Neural cell (in vitro differentiated cells): ENCODE results near the gene WNT3A.

Experiments used
- CTCF ChIP-seq: fragments of 450-650 bp; IDR thresholded peaks from 2 replicates; pipeline ENCODE4 v1.5.1; 2014; ENCODE audit warnings: antibody characterized with exemption, mild to moderate bottlenecking, moderate library complexity; ENCODE audit not compliant: poor library complexity, severe bottlenecking
- EP300 ChIP-seq: fragments of 450-650 bp; conservative IDR thresholded peaks from 2 replicates; pipeline ENCODE4 v1.6.1; 2014; ENCODE audit warnings: antibody characterized with exemption, mild to moderate bottlenecking, moderate library complexity; ENCODE audit not compliant: poor library complexity, severe bottlenecking
- POLR2AphosphoS5 ChIP-seq: IDR thresholded peaks from 2 replicates; pipeline ENCODE4 v1.6.1; 2012
- RAD21 ChIP-seq: fragments of 450-650 bp; conservative IDR thresholded peaks from 2 replicates; pipeline ENCODE4 v1.6.1; 2014; ENCODE audit warnings: antibody characterized with exemption, mild to moderate bottlenecking, moderate library complexity

- TF ChIP-seq CTCF (no peak), POLR2AphosphoS5 (no peak), EP300 (no peak), RAD21 (no peak)
Measured at GRCh38 chr1:228050571-228051231, 43.9 kb downstream of the WNT3A start.
